Neural crest cell (in vitro differentiated cells): ENCODE measurements around the gene ARHGAP26. TPM values are rescaled to one million over a fixed set of nuclear protein-coding genes. Genes with fewer than 3 reads are reported as not detected.

ENCODE experiments used
- DNase-seq: peaks from one replicate; pipeline ENCODE4 v3.0.0; 2021; ENCODE audit warnings: low read depth, mixed read lengths, low spot score
- H3K27ac Mint-ChIP-seq: one replicate; pipeline ENCODE4 v1.8.0; 2021; ENCODE audit warnings: mild to moderate bottlenecking, mixed read lengths; ENCODE audit not compliant: unreplicated experiment
- H3K27me3 Mint-ChIP-seq: 2 replicates; pipeline ENCODE4 v1.8.0; 2021; ENCODE audit warnings: low read depth, mild to moderate bottlenecking, mixed read lengths
- H3K36me3 Mint-ChIP-seq: 2 replicates; pipeline ENCODE4 v1.8.0; 2021; ENCODE audit warnings: low read depth, mild to moderate bottlenecking, mixed read lengths
- H3K4me1 Mint-ChIP-seq: 2 replicates; pipeline ENCODE4 v1.8.0; 2021; ENCODE audit warnings: mixed read lengths
- H3K4me3 Mint-ChIP-seq: one replicate; pipeline ENCODE4 v1.8.0; 2021; ENCODE audit warnings: mild to moderate bottlenecking, mixed read lengths
- H3K9me3 Mint-ChIP-seq: 2 replicates; pipeline ENCODE4 v1.8.0; 2021; ENCODE audit warnings: mixed read lengths
- CTCF ChIP-seq: fragments of 200-600 bp; sonication (generic); conservative IDR thresholded peaks from 2 replicates; pipeline ENCODE4 v1.5.0; 2021; ENCODE audit warnings: antibody characterized with exemption, mild to moderate bottlenecking
- total RNA-seq: library from RNA; stranded (reverse); gene quantifications from 2 replicates; pipeline ENCODE4 v1.2.1, GENCODE V29; 2021

The ARHGAP26 gene
- total RNA-seq, 1 donor from 2014 or later, result 5.5 TPM

DNA sequence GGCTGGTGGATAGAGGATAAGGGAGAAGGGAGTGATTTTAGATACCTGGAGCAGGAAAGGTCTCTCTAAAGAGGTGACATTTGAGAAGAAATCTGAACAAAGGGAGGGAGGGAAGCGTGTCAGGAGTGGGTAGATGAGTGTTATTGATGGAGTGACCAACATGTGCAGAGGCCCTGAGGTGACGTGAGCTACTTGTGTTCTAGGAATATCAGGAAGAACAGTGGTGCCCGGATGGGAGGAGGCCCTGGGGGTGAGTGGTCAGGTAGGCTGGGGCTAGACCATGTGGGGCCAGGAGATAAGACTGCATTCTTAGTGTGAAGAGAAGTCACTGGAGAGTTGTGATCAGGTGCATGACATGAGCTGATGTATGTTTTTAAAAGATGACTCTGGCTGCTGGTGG, 256.2 kb downstream of the ARHGAP26 start:
- H3K36me3 Mint-ChIP-seq, result no peaks in the 10 kb centered on the region
- no peak for TF ChIP-seq CTCF
- no peak overlapping the region for H3K27ac Mint-ChIP-seq
- H3K4me1 Mint-ChIP-seq, result peaks cover 14% of the 10 kb centered on the region
- H3K9me3 Mint-ChIP-seq, result no peaks in the 10 kb centered on the region
- DNase-seq, result no peak
- no peak overlapping the region for H3K4me3 Mint-ChIP-seq
- H3K27me3 Mint-ChIP-seq, result no peaks in the 10 kb centered on the region

GRCh38 chr5:143029293-143029692, 259.1 kb downstream of the ARHGAP26 start:
- no peaks in the 10 kb centered on the region for H3K27me3 Mint-ChIP-seq
- no peaks in the 10 kb centered on the region for H3K36me3 Mint-ChIP-seq
- no peak for TF ChIP-seq CTCF
- peaks cover 4% of the 10 kb centered on the region for H3K4me1 Mint-ChIP-seq
- DNase-seq, result no peak
- no peak overlapping the region for H3K4me3 Mint-ChIP-seq
- no peak overlapping the region for H3K27ac Mint-ChIP-seq
- no peaks in the 10 kb centered on the region for H3K9me3 Mint-ChIP-seq

- Mint-ChIP-seq H3K4me1 (peaks cover 4% of the 10 kb centered on the region), H3K27me3 (no peaks in the 10 kb centered on the region), H3K36me3 (no peaks in the 10 kb centered on the region), H3K4me3 (no peak overlapping the region), H3K9me3 (no peaks in the 10 kb centered on the region), H3K27ac (no peak overlapping the region)
- DNase-seq, result no peak
- TF ChIP-seq CTCF, result no peak
Measured at GRCh38 chr5:143030349-143030748, 260.2 kb downstream of the ARHGAP26 start.

GRCh38 chr5:143031781-143032580, 261.8 kb downstream of the ARHGAP26 start:
- Mint-ChIP-seq H3K9me3 (no peaks in the 10 kb centered on the region), H3K4me3 (no peak overlapping the region), H3K27ac (no peak overlapping the region), H3K27me3 (no peaks in the 10 kb centered on the region), H3K4me1 (no peaks in the 10 kb centered on the region), H3K36me3 (no peaks in the 10 kb centered on the region)
- TF ChIP-seq CTCF, result no peak
- no peak for DNase-seq

- H3K9me3 Mint-ChIP-seq, result no peaks in the 10 kb centered on the region
- H3K4me3 Mint-ChIP-seq, result no peak overlapping the region
- no peak overlapping the region for H3K27ac Mint-ChIP-seq
- no peaks in the 10 kb centered on the region for H3K4me1 Mint-ChIP-seq
- DNase-seq, result no peak
- no peaks in the 10 kb centered on the region for H3K27me3 Mint-ChIP-seq
- no peaks in the 10 kb centered on the region for H3K36me3 Mint-ChIP-seq
- no peak for TF ChIP-seq CTCF
Measured at GRCh38 chr5:143032581-143032836, 262.3 kb downstream of the ARHGAP26 start.
